A673 (cell line): ENCODE measurements around the gene ZNF154.

Experiments
- EZH2 ChIP-seq: fragments of 200-600 bp; sonication (generic); IDR thresholded peaks from 2 replicates; pipeline ENCODE4 v1.6.1; 2017; ENCODE audit warnings: borderline replicate concordance, low read depth, mild to moderate bottlenecking, mixed read lengths, antibody characterized with exemption, low read length; ENCODE audit not compliant: poor library complexity, severe bottlenecking
- TF ChIP-seq, protein P1 (sequence below): fragments of 300-800, 200-600 bp; sonication (generic); conservative IDR thresholded peaks from 2 replicates; pipeline ENCODE4 v1.5.1; 2017; ENCODE audit warnings: low read depth, mild to moderate bottlenecking, antibody characterized with exemption, low read length, moderate library complexity, mixed read lengths

GRCh38 chr19:57686727-57687126 is 22.3 kb downstream of the ZNF154 start:
- TF ChIP-seq, protein P1, sequence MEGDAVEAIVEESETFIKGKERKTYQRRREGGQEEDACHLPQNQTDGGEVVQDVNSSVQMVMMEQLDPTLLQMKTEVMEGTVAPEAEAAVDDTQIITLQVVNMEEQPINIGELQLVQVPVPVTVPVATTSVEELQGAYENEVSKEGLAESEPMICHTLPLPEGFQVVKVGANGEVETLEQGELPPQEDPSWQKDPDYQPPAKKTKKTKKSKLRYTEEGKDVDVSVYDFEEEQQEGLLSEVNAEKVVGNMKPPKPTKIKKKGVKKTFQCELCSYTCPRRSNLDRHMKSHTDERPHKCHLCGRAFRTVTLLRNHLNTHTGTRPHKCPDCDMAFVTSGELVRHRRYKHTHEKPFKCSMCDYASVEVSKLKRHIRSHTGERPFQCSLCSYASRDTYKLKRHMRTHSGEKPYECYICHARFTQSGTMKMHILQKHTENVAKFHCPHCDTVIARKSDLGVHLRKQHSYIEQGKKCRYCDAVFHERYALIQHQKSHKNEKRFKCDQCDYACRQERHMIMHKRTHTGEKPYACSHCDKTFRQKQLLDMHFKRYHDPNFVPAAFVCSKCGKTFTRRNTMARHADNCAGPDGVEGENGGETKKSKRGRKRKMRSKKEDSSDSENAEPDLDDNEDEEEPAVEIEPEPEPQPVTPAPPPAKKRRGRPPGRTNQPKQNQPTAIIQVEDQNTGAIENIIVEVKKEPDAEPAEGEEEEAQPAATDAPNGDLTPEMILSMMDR: no peak
- TF ChIP-seq EZH2: no peak
